ENCODE data around the gene NPAS3. TPM values are rescaled to one million over a fixed set of nuclear protein-coding genes. Genes with fewer than 3 reads are reported as not detected.

Gene NPAS3
- total RNA-seq, 1 experiment from 2014 or later, result 0.35 TPM

GRCh38 chr14:32950584-32950983 is 11.9 kb downstream of the NPAS3 start:
- no TSS peak for BruUV-seq (replicated peaks)
- no peak for DNase-seq (ENCODE audit: unreplicated experiment)
- H3K9me3 Mint-ChIP-seq (ENCODE audit: unreplicated experiment), result no peaks in the 10 kb centered on the region
- no peaks in the 10 kb centered on the region for H3K36me3 Mint-ChIP-seq (ENCODE audit: insufficient read depth, unreplicated experiment)
- intact Hi-C loops (cut with micrococcal nuclease), result no loop called here
- POLR2A ChIA-PET, result interaction anchor here (0.6 kb wide), 1 partner anchor 1486 kb away, joined by 3 read pairs; no protein-coding TSS in a partner anchor
- CTCF ChIA-PET, result no interaction called here
- no peak overlapping the region for H3K27ac Mint-ChIP-seq (ENCODE audit: low read depth, unreplicated experiment)
- peaks cover 10% of the 10 kb centered on the region for H3K4me1 Mint-ChIP-seq (ENCODE audit: insufficient read depth, unreplicated experiment)
- no peak for TF ChIP-seq CTCF (IDR thresholded peaks at IDR 0.05; ENCODE audit: unreplicated experiment)
- H3K27me3 Mint-ChIP-seq (ENCODE audit: insufficient read depth, unreplicated experiment), result no peaks in the 10 kb centered on the region
- no peak overlapping the region for H3K4me3 Mint-ChIP-seq (ENCODE audit: unreplicated experiment)

- no peak for TF ChIP-seq CTCF (IDR thresholded peaks at IDR 0.05; ENCODE audit: unreplicated experiment)
- Mint-ChIP-seq H3K27ac (ENCODE audit: low read depth, unreplicated experiment) (no peak overlapping the region), H3K9me3 (ENCODE audit: unreplicated experiment) (no peaks in the 10 kb centered on the region), H3K4me1 (ENCODE audit: insufficient read depth, unreplicated experiment) (no peaks in the 10 kb centered on the region), H3K36me3 (ENCODE audit: insufficient read depth, unreplicated experiment) (no peaks in the 10 kb centered on the region), H3K4me3 (ENCODE audit: unreplicated experiment) (no peak overlapping the region), H3K27me3 (ENCODE audit: insufficient read depth, unreplicated experiment) (no peaks in the 10 kb centered on the region)
- no TSS peak for BruUV-seq (replicated peaks)
- CTCF ChIA-PET, result no interaction called here
- intact Hi-C loops (cut with micrococcal nuclease), result no loop called here
- POLR2A ChIA-PET, result no interaction called here
- no peak for DNase-seq (ENCODE audit: unreplicated experiment)
These were observed 28.7 kb downstream of the NPAS3 start for GRCh38 chr14:32967421-32967820.

- ChIA-PET POLR2A (interaction anchor here (0.8 kb wide), 1 partner anchor 189 kb away, joined by 3 read pairs; no protein-coding TSS in a partner anchor), CTCF (interaction anchor here (0.6 kb wide), 1 partner anchor 65 kb away, joined by 4 read pairs; no protein-coding TSS in a partner anchor)
- TF ChIP-seq CTCF (IDR thresholded peaks at IDR 0.05; ENCODE audit: unreplicated experiment), result no peak
- no peak for DNase-seq (ENCODE audit: unreplicated experiment)
- Mint-ChIP-seq H3K36me3 (ENCODE audit: insufficient read depth, unreplicated experiment) (no peaks in the 10 kb centered on the region), H3K27me3 (ENCODE audit: insufficient read depth, unreplicated experiment) (no peaks in the 10 kb centered on the region), H3K4me1 (ENCODE audit: insufficient read depth, unreplicated experiment) (no peaks in the 10 kb centered on the region), H3K9me3 (ENCODE audit: unreplicated experiment) (no peaks in the 10 kb centered on the region), H3K27ac (ENCODE audit: low read depth, unreplicated experiment) (no peak overlapping the region), H3K4me3 (ENCODE audit: unreplicated experiment) (no peak overlapping the region)
- BruUV-seq (replicated peaks), result no TSS peak
- intact Hi-C loops (cut with micrococcal nuclease), result no loop called here
These were observed 30.4 kb downstream of the NPAS3 start for GRCh38 chr14:32968972-32969544.

- H3K4me1 Mint-ChIP-seq (ENCODE audit: insufficient read depth, unreplicated experiment), result no peaks in the 10 kb centered on the region
- POLR2A ChIA-PET, result no interaction called here
- no peak for TF ChIP-seq CTCF (IDR thresholded peaks at IDR 0.05; ENCODE audit: unreplicated experiment)
- no peak for DNase-seq (ENCODE audit: unreplicated experiment)
- H3K4me3 Mint-ChIP-seq (ENCODE audit: unreplicated experiment), result no peak overlapping the region
- no peak overlapping the region for H3K27ac Mint-ChIP-seq (ENCODE audit: low read depth, unreplicated experiment)
- H3K36me3 Mint-ChIP-seq (ENCODE audit: insufficient read depth, unreplicated experiment), result no peaks in the 10 kb centered on the region
- intact Hi-C loops (cut with micrococcal nuclease), result no loop called here
- H3K27me3 Mint-ChIP-seq (ENCODE audit: insufficient read depth, unreplicated experiment), result no peaks in the 10 kb centered on the region
- H3K9me3 Mint-ChIP-seq (ENCODE audit: unreplicated experiment), result no peaks in the 10 kb centered on the region
- CTCF ChIA-PET, result interaction anchor here (0.5 to 0.6 kb wide), 2 partner anchors 893 to 1119 kb away, joined by 3 to 4 read pairs; no protein-coding TSS in a partner anchor
- BruUV-seq (replicated peaks), result no TSS peak
These were observed 39.2 kb downstream of the NPAS3 start for GRCh38 chr14:32977913-32978312.
